ENCODE results near the gene PRTG.

GRCh38 chr15:55588070-55588814 lies 154.7 kb downstream of the PRTG start, which contains the start of gene PYGO1:
- TF ChIP-seq POLR2AphosphoS5 (IDR thresholded peaks at IDR 0.05; ENCODE audit: low read depth, low read length) (no peak), CTCF (IDR thresholded peaks at IDR 0.05) (no peak; the same call in 1 of the 2 replicates), REST (IDR thresholded peaks at IDR 0.05; ENCODE audit: insufficient read depth in 1 of 2, low read depth in 2 of 2, low read length in 1 of 2) (no peak)
